HG02840 (cell line): Measurements from ENCODE around the gene OR51B2.

ENCODE experiments used
- ATAC-seq: cut with Tn5 transposase; IDR thresholded peaks from one replicate; pipeline ENCODE4 v1.9.1; 2021; ENCODE audit warnings: mild to moderate bottlenecking, moderate library complexity, moderate number of reproducible peaks; ENCODE audit not compliant: unreplicated experiment, low FRiP score

Gene OR51B2

GRCh38 chr11:5284637-5285036 is 39.5 kb downstream of the OR51B2 start:
- no peak for ATAC-seq

DNA sequence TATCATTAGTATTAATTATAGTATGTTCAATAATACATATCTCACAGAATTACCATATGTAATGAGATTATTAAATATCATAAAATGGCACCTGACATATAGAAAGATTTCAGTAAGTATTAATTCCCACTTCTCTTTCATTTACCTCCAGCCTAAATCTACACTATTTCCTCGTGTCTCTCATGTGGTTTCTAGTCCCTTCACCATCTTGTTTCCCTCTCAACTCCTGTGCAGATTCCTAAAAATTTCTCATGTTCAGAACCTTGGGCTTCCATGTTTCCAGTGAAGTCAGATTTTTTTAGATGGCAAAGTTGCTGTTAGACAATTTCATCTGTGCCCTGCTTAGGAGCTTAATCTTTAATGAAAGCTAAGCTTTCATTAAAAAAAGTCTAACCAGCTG is 40.2 kb downstream of the OR51B2 start:
- ATAC-seq, result no peak

DNA sequence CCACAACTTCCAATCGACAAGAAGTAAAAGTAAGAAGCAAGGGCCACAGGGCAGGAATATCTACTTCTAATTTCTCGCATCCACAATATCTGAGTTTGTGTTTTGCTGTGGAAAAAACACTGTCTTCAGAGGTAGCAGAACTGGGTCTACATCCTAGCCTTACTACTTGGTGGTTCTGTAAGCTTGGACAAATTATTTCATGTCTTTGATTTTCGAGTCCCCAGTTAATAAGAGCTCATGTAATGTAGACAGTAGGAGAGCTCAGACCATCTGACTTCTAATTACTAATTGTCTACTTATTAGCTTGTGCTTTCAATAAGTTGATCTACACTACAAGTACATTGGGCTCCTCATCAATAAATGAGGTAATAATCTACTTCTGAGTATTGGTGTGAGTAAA is 41.0 kb downstream of the OR51B2 start:
- no peak for ATAC-seq

- no peak for ATAC-seq
Measured at GRCh38 chr11:5282628-5283027, 41.5 kb downstream of the OR51B2 start.

DNA sequence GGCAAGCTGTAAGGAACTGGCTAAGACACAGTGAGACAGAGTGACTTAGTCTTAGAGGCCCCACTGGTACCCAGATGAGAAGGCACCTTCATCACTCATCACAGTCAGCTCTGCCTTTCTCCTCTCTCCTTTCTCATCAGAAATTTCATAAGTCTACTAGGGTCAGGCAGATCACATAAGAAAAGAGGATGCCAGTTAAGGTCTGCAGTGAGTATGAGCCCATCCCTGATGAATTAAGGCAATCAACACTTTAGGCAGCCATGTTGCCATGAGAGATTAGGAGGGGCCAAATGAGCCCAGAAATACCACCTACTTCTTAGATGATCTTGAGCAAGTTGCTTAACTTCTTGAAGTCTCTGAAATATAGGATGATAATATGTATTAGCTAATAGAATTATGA is 42.5 kb downstream of the OR51B2 start:
- no peak for ATAC-seq

- ATAC-seq, result peak; percentile 89
Measured at GRCh38 chr11:5280582-5281102, 43.5 kb downstream of the OR51B2 start.

DNA sequence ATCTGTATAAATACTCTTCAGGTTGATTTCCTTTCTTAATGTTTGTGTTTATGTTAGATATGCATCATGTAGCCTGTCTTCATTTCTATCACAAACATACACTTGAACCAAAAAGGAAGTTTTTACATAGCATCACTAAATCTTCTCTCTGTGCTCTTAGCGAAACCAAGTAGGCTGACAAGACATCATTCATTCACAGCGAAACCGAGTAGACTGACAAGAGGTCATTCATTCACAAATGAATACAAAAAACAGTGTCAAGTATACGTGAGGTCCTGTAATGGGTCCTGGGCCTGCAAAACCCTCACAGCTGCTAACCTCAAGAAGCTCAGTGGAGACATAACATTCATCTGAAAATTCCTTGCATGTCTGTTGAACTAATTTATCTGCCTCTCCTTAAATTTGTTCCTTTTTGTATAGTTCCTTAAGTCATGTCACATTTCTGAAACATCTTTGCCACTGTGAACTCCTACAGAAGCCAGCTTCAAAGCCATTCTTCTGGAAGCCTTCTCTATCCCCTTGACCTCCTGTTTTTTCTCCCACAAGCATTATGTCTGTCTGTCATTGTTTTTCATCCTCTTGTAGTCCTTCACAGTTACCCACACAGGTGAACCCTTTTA is 44.5 kb downstream of the OR51B2 start:
- ATAC-seq, result no peak

GRCh38 chr11:5277807-5278382 is 46.2 kb downstream of the OR51B2 start:
- no peak for ATAC-seq

DNA sequence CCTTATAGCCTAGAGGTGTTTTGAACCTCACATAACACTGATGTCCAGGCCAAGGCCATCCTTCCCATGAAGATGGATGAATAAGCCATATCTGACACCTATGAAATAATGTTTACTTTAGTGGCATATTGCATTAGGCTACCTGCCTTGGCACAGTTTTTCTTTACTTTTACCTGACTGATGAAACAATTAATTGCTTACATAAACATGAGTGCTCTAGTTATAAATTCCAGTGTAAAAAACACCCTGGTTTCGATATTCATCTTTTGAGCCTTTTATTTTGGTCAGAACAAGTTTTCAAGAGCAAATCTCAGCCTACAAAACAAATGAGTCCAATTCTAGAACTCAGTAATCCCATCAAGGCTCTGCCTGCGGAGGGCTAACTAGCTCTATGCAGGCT is 47.4 kb downstream of the OR51B2 start:
- ATAC-seq, result no peak

- no peak for ATAC-seq
Measured at GRCh38 chr11:5275369-5276110, 48.6 kb downstream of the OR51B2 start.

GRCh38 chr11:5274395-5274794 is 49.7 kb downstream of the OR51B2 start:
- no peak for ATAC-seq
